Neuronal stem cell (in vitro differentiated cells): ENCODE data around the gene ERICH6.

Experiments used
- DNase-seq: peaks from one replicate; pipeline ENCODE4 v3.0.0-alpha.2; 2013; ENCODE audit warnings: low spot score
- H2AFZ ChIP-seq: one replicate; pipeline ENCODE4 v1.6.1; 2013; ENCODE audit warnings: mild to moderate bottlenecking, low read length, inconsistent platforms
- H2AK5ac ChIP-seq: 2 replicates; pipeline ENCODE4 v1.6.1; 2013; ENCODE audit warnings: low read depth, mild to moderate bottlenecking, inconsistent platforms, low read length, moderate library complexity, mixed read lengths
- H2BK120ac ChIP-seq: 2 replicates; pipeline ENCODE4 v1.6.1; 2013; ENCODE audit warnings: low read depth, mild to moderate bottlenecking, inconsistent platforms, low read length, moderate library complexity, mixed read lengths
- H2BK12ac ChIP-seq: one replicate; pipeline ENCODE4 v1.6.1; 2013; ENCODE audit warnings: low read length, inconsistent platforms
- H2BK15ac ChIP-seq: 2 replicates; pipeline ENCODE4 v1.6.1; 2013; ENCODE audit warnings: mild to moderate bottlenecking, low read length, inconsistent platforms, mixed read lengths
- H2BK5ac ChIP-seq: one replicate; pipeline ENCODE4 v1.6.1; 2013; ENCODE audit warnings: inconsistent platforms, mild to moderate bottlenecking, low read length, moderate library complexity
- H3K14ac ChIP-seq: one replicate; pipeline ENCODE4 v1.6.1; 2013; ENCODE audit warnings: low read length, inconsistent platforms
- H3K18ac ChIP-seq: 2 replicates; pipeline ENCODE4 v1.6.1; 2013; ENCODE audit warnings: low read length, inconsistent platforms
- H3K23ac ChIP-seq: 2 replicates; pipeline ENCODE4 v1.6.1; 2013; ENCODE audit warnings: low read depth, mild to moderate bottlenecking, mixed read lengths, low read length, inconsistent platforms; ENCODE audit not compliant: poor library complexity
- H3K27ac ChIP-seq: replicated peaks from 3 replicates; pipeline ENCODE4 v1.5.1; 2013; ENCODE audit warnings: low read length, inconsistent platforms
- H3K27me3 ChIP-seq, 3 experiments: 2 replicates each; pipeline ENCODE4 v1.6.1; 2013; ENCODE audit warnings: low read length in 3 of 3, mild to moderate bottlenecking in 2 of 3, inconsistent platforms in 1 of 3, low read depth in 1 of 3, mixed read lengths in 1 of 3, moderate library complexity in 1 of 3; ENCODE audit not compliant: control insufficient read depth in 3 of 3, insufficient read depth in 3 of 3
- H3K36me3 ChIP-seq, 2 donors: replicated peaks in 1 of 2; 2 replicates each; pipeline ENCODE4 v1.6.1; 2013; ENCODE audit warnings: low read length in 2 of 2; ENCODE audit not compliant: control insufficient read depth in 2 of 2, insufficient read depth in 2 of 2
- H3K4ac ChIP-seq: 2 replicates; pipeline ENCODE4 v1.6.1; 2013; ENCODE audit warnings: inconsistent platforms, mild to moderate bottlenecking, low read length, moderate library complexity
- H3K4me1 ChIP-seq, 2 donors: 1 replicate in 1 of 2; 2 replicates in 1 of 2; pipeline ENCODE4 v1.6.1; 2013; ENCODE audit warnings: low read length in 2 of 2, low read depth in 1 of 2; ENCODE audit not compliant: control insufficient read depth in 2 of 2, insufficient read depth in 1 of 2
- H3K4me2 ChIP-seq: one replicate; pipeline ENCODE4 v1.6.1; 2013; ENCODE audit warnings: mild to moderate bottlenecking, low read length, inconsistent platforms; ENCODE audit not compliant: insufficient read depth, poor library complexity, severe bottlenecking
- H3K4me3 ChIP-seq, 2 donors: 2 replicates each; pipeline ENCODE4 v1.5.1; 2013; ENCODE audit warnings: low read length in 2 of 2, mild to moderate bottlenecking in 2 of 2, inconsistent platforms in 1 of 2, moderate library complexity in 1 of 2
- H3K79me1 ChIP-seq: one replicate; pipeline ENCODE4 v1.6.1; 2013; ENCODE audit warnings: low read depth, mild to moderate bottlenecking, inconsistent platforms, low read length, moderate library complexity
- H3K9ac ChIP-seq: one replicate; pipeline ENCODE4 v1.6.1; 2013; ENCODE audit warnings: mild to moderate bottlenecking, low read depth, low read length, inconsistent platforms; ENCODE audit not compliant: poor library complexity
- H3K9me3 ChIP-seq, 2 donors: replicated peaks in 1 of 2; 2 replicates each; pipeline versions ENCODE3 to v1.6.1; 2013; ENCODE audit warnings: low read length in 2 of 2, mild to moderate bottlenecking in 2 of 2, inconsistent platforms in 1 of 2, low read depth in 1 of 2, mixed read lengths in 1 of 2, moderate library complexity in 1 of 2; ENCODE audit not compliant: control insufficient read depth in 2 of 2, insufficient read depth in 1 of 2
- H4K8ac ChIP-seq: one replicate; pipeline ENCODE4 v1.6.1; 2013; ENCODE audit warnings: low read depth, mild to moderate bottlenecking, inconsistent platforms, low read length, moderate library complexity
- H4K91ac ChIP-seq: one replicate; pipeline ENCODE4 v1.6.1; 2013; ENCODE audit warnings: low read length, low read depth, mild to moderate bottlenecking, inconsistent platforms; ENCODE audit not compliant: poor library complexity
- WGBS, 2 donors: extraction: QIAGEN DNeasy Blood & Tissue Kit; methylation state at CpG; one replicate each; pipeline ENCODE4 v1.1.7; 2013; ENCODE audit warnings: missing lambda C conversion rate in 2 of 2, mixed read lengths in 1 of 2; ENCODE audit not compliant: insufficient read length in 2 of 2, insufficient replicate concordance in 1 of 2; ENCODE audit errors: extremely low coverage in 2 of 2; 5-methylcytosine and 5-hydroxymethylcytosine counted together

The ERICH6 gene

GRCh38 chr3:150744041-150744918 lies 40.6 kb upstream of the ERICH6 start:
- H4K8ac ChIP-seq: no peak overlapping the region
- H3K4me2 ChIP-seq: no peak overlapping the region
- H3K4ac ChIP-seq: no peak overlapping the region
- no peak overlapping the region for H2AK5ac ChIP-seq
- H3K23ac ChIP-seq: no peak overlapping the region
- H2AFZ ChIP-seq: no peak overlapping the region
- no peaks in the 10 kb centered on the region for H3K27me3 ChIP-seq
- no peak overlapping the region for H3K4me3 ChIP-seq
- no peaks in the 10 kb centered on the region for H3K79me1 ChIP-seq
- no peak overlapping the region for H3K18ac ChIP-seq
- peaks cover 2 to 3% of the 10 kb centered on the region in 2 donors for H3K4me1 ChIP-seq
- no peak overlapping the region for H2BK12ac ChIP-seq
- H3K9ac ChIP-seq: no peak overlapping the region
- no peak overlapping the region for H3K14ac ChIP-seq
- no peak overlapping the region for H2BK120ac ChIP-seq
- no CpG with 5 or more reads among the region's 8 CpGs for WGBS, 2 donors
- H3K9me3 ChIP-seq: no peaks in the 10 kb centered on the region
- H3K27ac ChIP-seq: no peak overlapping the region
- H4K91ac ChIP-seq: no peak overlapping the region
- H3K36me3 ChIP-seq: peaks cover 2 to 7% of the 10 kb centered on the region in 2 donors
- H2BK15ac ChIP-seq: no peak overlapping the region
- H2BK5ac ChIP-seq: no peak overlapping the region
- no peak for DNase-seq

GRCh38 chr3:150743508-150743907 lies 39.8 kb upstream of the ERICH6 start:
- Histone ChIP-seq H3K27ac (no peak overlapping the region), H3K9me3 (no peaks in the 10 kb centered on the region)
- DNase-seq: no peak

GRCh38 chr3:150742679-150743078 lies 39.0 kb upstream of the ERICH6 start:
- Histone ChIP-seq H3K36me3 (peaks cover 2 to 7% of the 10 kb centered on the region in 2 donors), H3K9ac (no peak overlapping the region), H4K8ac (no peak overlapping the region), H2AK5ac (no peak overlapping the region), H2BK120ac (no peak overlapping the region), H2BK5ac (no peak overlapping the region), H4K91ac (no peak overlapping the region), H3K27me3 (no peaks in the 10 kb centered on the region), H3K79me1 (no peaks in the 10 kb centered on the region), H3K27ac (no peak overlapping the region), H3K4ac (no peak overlapping the region), H3K4me3 (no peak overlapping the region), H3K23ac (no peak overlapping the region), H2AFZ (no peak overlapping the region), H3K14ac (no peak overlapping the region), H2BK15ac (no peak overlapping the region), H2BK12ac (no peak overlapping the region), H3K4me2 (no peak overlapping the region), H3K9me3 (no peaks in the 10 kb centered on the region), H3K4me1 (peaks cover 2 to 3% of the 10 kb centered on the region in 2 donors), H3K18ac (no peak overlapping the region)
- DNase-seq: no peak
- WGBS, 2 donors: no CpG with 5 or more reads among the region's 4 CpGs

More at GRCh38 chr3:150743508-150743907, 39.8 kb upstream of the ERICH6 start:
- no peaks in the 10 kb centered on the region for H3K27me3 ChIP-seq
- no peak overlapping the region for H3K14ac ChIP-seq
- H3K4ac ChIP-seq: no peak overlapping the region
- no peak overlapping the region for H2BK5ac ChIP-seq
- H2AFZ ChIP-seq: no peak overlapping the region
- no peaks in the 10 kb centered on the region for H3K79me1 ChIP-seq
- no peak overlapping the region for H2BK12ac ChIP-seq
- no peak overlapping the region for H3K18ac ChIP-seq
- H4K8ac ChIP-seq: no peak overlapping the region
- no peak overlapping the region for H3K4me2 ChIP-seq
- H2BK120ac ChIP-seq: no peak overlapping the region
- H3K4me3 ChIP-seq: no peak overlapping the region
- H3K23ac ChIP-seq: no peak overlapping the region
- H3K4me1 ChIP-seq: peaks cover 2 to 3% of the 10 kb centered on the region in 2 donors
- H3K9ac ChIP-seq: no peak overlapping the region
- no peak overlapping the region for H2BK15ac ChIP-seq
- peaks cover 2 to 7% of the 10 kb centered on the region in 2 donors for H3K36me3 ChIP-seq
- H2AK5ac ChIP-seq: no peak overlapping the region
- no peak overlapping the region for H4K91ac ChIP-seq
- WGBS, 2 donors: no CpG with 5 or more reads among the region's 2 CpGs

GRCh38 chr3:150742141-150742523 lies 38.4 kb upstream of the ERICH6 start:
- no peak overlapping the region for H3K27ac ChIP-seq
- H2BK15ac ChIP-seq: no peak overlapping the region
- H2BK12ac ChIP-seq: no peak overlapping the region
- no peak overlapping the region for H4K8ac ChIP-seq
- H3K79me1 ChIP-seq: no peaks in the 10 kb centered on the region
- no peaks in the 10 kb centered on the region for H3K27me3 ChIP-seq
- H4K91ac ChIP-seq: no peak overlapping the region
- H3K18ac ChIP-seq: no peak overlapping the region
- no peak overlapping the region for H2AFZ ChIP-seq
- H2AK5ac ChIP-seq: no peak overlapping the region
- H3K9ac ChIP-seq: no peak overlapping the region
- H3K4me2 ChIP-seq: no peak overlapping the region
- H2BK5ac ChIP-seq: no peak overlapping the region
- no peak for DNase-seq
- H3K9me3 ChIP-seq: no peaks in the 10 kb centered on the region
- no CpG with 5 or more reads among the region's 15 CpGs for WGBS, 2 donors
- no peak overlapping the region for H3K4me3 ChIP-seq
- no peak overlapping the region for H3K23ac ChIP-seq
- peaks cover 2 to 7% of the 10 kb centered on the region in 2 donors for H3K36me3 ChIP-seq
- H3K14ac ChIP-seq: no peak overlapping the region
- no peak overlapping the region for H3K4ac ChIP-seq
- H2BK120ac ChIP-seq: no peak overlapping the region
- peaks cover 2 to 3% of the 10 kb centered on the region in 2 donors for H3K4me1 ChIP-seq
